GM18505 (cell line): Measurements from ENCODE around the gene DUSP18.
"Not testable (repeated sequence)": the region's sequence is repeated elsewhere in the genome, so short reads cannot be mapped to it uniquely, and the experiment has no call there.

ENCODE experiments used
- ATAC-seq: cut with Tn5 transposase; IDR thresholded peaks from one replicate; pipeline ENCODE4 v1.9.1; 2021; ENCODE audit not compliant: unreplicated experiment
- POLR2A ChIP-seq: IDR thresholded peaks from 4 replicates; pipeline ENCODE4 v1.6.1; 2011; ENCODE audit warnings: borderline replicate concordance; ENCODE audit not compliant: insufficient read depth, insufficient read length; ENCODE audit errors: extremely low read depth

The DUSP18 gene

GRCh38 chr22:30643055-30643875 lies 24.4 kb downstream of the DUSP18 start:
- ATAC-seq = no peak
- no peak for TF ChIP-seq POLR2A

- no peak for TF ChIP-seq POLR2A
- ATAC-seq = no peak
Observed at GRCh38 chr22:30640839-30641430, 26.7 kb downstream of the DUSP18 start.

- no peak for ATAC-seq
- no peak for TF ChIP-seq POLR2A
Observed at GRCh38 chr22:30640361-30640760, 27.3 kb downstream of the DUSP18 start.

GRCh38 chr22:30637701-30638114 lies 30.0 kb downstream of the DUSP18 start:
- no peak for ATAC-seq
- no peak for TF ChIP-seq POLR2A

- TF ChIP-seq POLR2A = no peak
- ATAC-seq = no peak
Observed at GRCh38 chr22:30636226-30637077, 31.2 kb downstream of the DUSP18 start.

- peak; percentile 55 for ATAC-seq
- peak; percentile 67 for TF ChIP-seq POLR2A
Observed at GRCh38 chr22:30635273-30636225, 32.1 kb downstream of the DUSP18 start, which contains the start of gene SLC35E4. SLC35E4 (plus strand) TSS chr22:30635781; CDS start chr22:30636451, 670 bp downstream.

GRCh38 chr22:30634471-30635233 lies 33.0 kb downstream of the DUSP18 start:
- peak; percentile 47 for ATAC-seq
- TF ChIP-seq POLR2A = no peak

GRCh38 chr22:30631469-30631868 lies 36.2 kb downstream of the DUSP18 start:
- ATAC-seq = not testable (repeated sequence)

GRCh38 chr22:30628491-30628890 lies 39.2 kb downstream of the DUSP18 start:
- no peak for TF ChIP-seq POLR2A
- no peak for ATAC-seq

- no peak for ATAC-seq
Observed at GRCh38 chr22:30627471-30627870, 40.2 kb downstream of the DUSP18 start.

GRCh38 chr22:30626413-30626812 lies 41.3 kb downstream of the DUSP18 start:
- no peak for TF ChIP-seq POLR2A
- no peak for ATAC-seq

More at GRCh38 chr22:30627471-30627870, 40.2 kb downstream of the DUSP18 start:
- no peak for TF ChIP-seq POLR2A

- ATAC-seq = not testable (repeated sequence)
Observed at GRCh38 chr22:30619909-30620308, 47.8 kb downstream of the DUSP18 start.
